HCT116 (cell line): Measurements from ENCODE around the gene ADGRA3. TPM values are rescaled to one million over a fixed set of nuclear protein-coding genes. Genes with fewer than 3 reads are reported as not detected.

ENCODE experiments used
- ATAC-seq: fragments of 200-7000 bp; cut with Tn5 transposase; 2 replicates; pipeline ENCODE4 v1.9.1; 2020; ENCODE audit warnings: mild to moderate bottlenecking, moderate library complexity
- BruUV-seq: library from RNA; stranded (reverse); fragments of 400-500 nt; replicated peaks from 2 replicates; lab custom pipeline; 2021; lab: Mats Ljungman, UMichigan
- CTCF ChIA-PET: fragments of 300-600 bp; sonication (Branson Sonifier 250); formaldehyde crosslinking; loops from one replicate; lab custom pipeline; 2021; ENCODE audit warnings: antibody characterized with exemption; lab: Charles Lee
- POLR2A ChIA-PET: fragments of 300-600, 350-600 bp; sonication (Branson Sonifier 250); formaldehyde crosslinking; loops from one replicate; lab custom pipeline; 2021; ENCODE audit warnings: antibody characterized with exemption; lab: Charles Lee
- RAD21 ChIA-PET, 2 experiments: fragments of 300-600 bp; sonication (Branson Sonifier 250); formaldehyde crosslinking; loops; one replicate each; lab custom pipeline; 2023; ENCODE audit warnings: low total read pairs in 2 of 2; ENCODE audit not compliant: uncharacterized antibody in 2 of 2, unreplicated experiment in 2 of 2, low non-redundant PET in 1 of 2; lab: Charles Lee
- DNase-seq: peaks from one replicate; pipeline ENCODE4 v3.0.0-alpha.2; 2010; ENCODE audit warnings: low read depth, low spot score
- H2AFZ ChIP-seq: fragments of 200-600 bp; shearing (Covaris generic), sonication (generic); 2 replicates; pipeline ENCODE4 v1.6.1; 2017; ENCODE audit warnings: low read depth, mixed run types, mixed read lengths, antibody characterized with exemption, low read length; ENCODE audit not compliant: poor library complexity, severe bottlenecking
- H3K27ac ChIP-seq: 2 replicates; pipeline ENCODE4 v1.5.1; 2012; ENCODE audit warnings: low read depth, low read length
- H3K27me3 ChIP-seq: fragments of 200-600 bp; sonication (generic); 2 replicates; pipeline ENCODE4 v1.6.1; 2016; ENCODE audit warnings: mixed run types, low read length, mixed read lengths; ENCODE audit not compliant: insufficient read depth
- H3K36me3 ChIP-seq, 2 experiments: fragments of 200-500 bp in 1 of 2; fragments of 200-600 bp in 1 of 2; sonication (Bioruptor generic) in 1 of 2; sonication (generic) in 1 of 2; 2 replicates each; pipeline versions ENCODE4 v1.5.1 to v1.6.1; 2014 to 2016; ENCODE audit warnings: low read length in 2 of 2, inconsistent platforms in 1 of 2, mixed read lengths in 1 of 2, mixed run types in 1 of 2; ENCODE audit not compliant: insufficient read depth in 2 of 2, control insufficient read depth in 1 of 2
- H3K4me1 ChIP-seq, 2 experiments: fragments of 200-600 bp in 1 of 2; sonication (generic) in 1 of 2; 2 replicates each; pipeline versions ENCODE4 v1.5.1 to v1.6.1; 2012 to 2017; ENCODE audit warnings: low read length in 2 of 2, inconsistent platforms in 1 of 2, mild to moderate bottlenecking in 1 of 2, mixed read lengths in 1 of 2, mixed run types in 1 of 2, moderate library complexity in 1 of 2; ENCODE audit not compliant: insufficient read depth in 2 of 2, control insufficient read depth in 1 of 2
- H3K4me2 ChIP-seq: fragments of 200-600 bp; sonication (generic); 2 replicates; pipeline ENCODE4 v1.6.1; 2017; ENCODE audit warnings: mixed run types, low read length, mixed read lengths
- H3K4me3 ChIP-seq, 2 experiments: fragments of 200-600 bp in 1 of 2; sonication (generic) in 1 of 2; replicated peaks in 1 of 2; 2 replicates each; pipeline ENCODE4 v1.5.1; 2011 to 2016; ENCODE audit warnings: low read length in 2 of 2, control low read depth in 1 of 2, low read depth in 1 of 2, mild to moderate bottlenecking in 1 of 2, mixed read lengths in 1 of 2, mixed run types in 1 of 2
- H3K79me2 ChIP-seq: fragments of 200-600 bp; sonication (generic); 2 replicates; pipeline ENCODE4 v1.6.1; 2017; ENCODE audit warnings: mild to moderate bottlenecking, mixed run types, low read length, moderate library complexity, mixed read lengths; ENCODE audit not compliant: insufficient read depth
- H3K9ac ChIP-seq: fragments of 200-600 bp; sonication (generic); 2 replicates; pipeline ENCODE4 v1.6.1; 2016; ENCODE audit warnings: low read length, mixed read lengths
- H3K9me2 ChIP-seq: fragments of 200-600 bp; sonication (generic), shearing (Covaris generic); 2 replicates; pipeline ENCODE4 v1.6.1; 2017; ENCODE audit warnings: mixed run types, mild to moderate bottlenecking, moderate library complexity; ENCODE audit not compliant: insufficient read depth
- H3K9me3 ChIP-seq, 2 experiments: fragments of 200-500 bp in 1 of 2; fragments of 200-600 bp in 1 of 2; sonication (Bioruptor generic) in 1 of 2; sonication (generic) in 1 of 2; 2 replicates each; pipeline ENCODE4 v1.6.1; 2014 to 2017; ENCODE audit warnings: low read length in 2 of 2, mixed read lengths in 2 of 2, inconsistent platforms in 1 of 2, low read depth in 1 of 2, mild to moderate bottlenecking in 1 of 2, mixed run types in 1 of 2, moderate library complexity in 1 of 2; ENCODE audit not compliant: control insufficient read depth in 1 of 2, insufficient read depth in 1 of 2
- H4K20me1 ChIP-seq: fragments of 200-600 bp; sonication (generic), shearing (Covaris generic); 2 replicates; pipeline ENCODE4 v1.6.1; 2017; ENCODE audit warnings: mixed run types, mild to moderate bottlenecking, moderate library complexity; ENCODE audit not compliant: insufficient read depth
- ELF1 ChIP-seq: IDR thresholded peaks from 2 replicates; pipeline ENCODE4 v1.6.1; 2012; ENCODE audit warnings: low read depth, borderline replicate concordance
- EZH2 ChIP-seq: fragments of 200-600 bp; sonication (generic); IDR thresholded peaks from 2 replicates; pipeline ENCODE4 v1.6.1; 2017; ENCODE audit warnings: antibody characterized with exemption, mixed run types
- FOSL1 ChIP-seq: IDR thresholded peaks from 2 replicates; pipeline ENCODE4 v1.6.1; 2012; ENCODE audit warnings: low read depth
- RAD21 ChIP-seq: IDR thresholded peaks from 2 replicates; pipeline ENCODE4 v1.6.1; 2012; ENCODE audit warnings: low read depth, mild to moderate bottlenecking
- YY1 ChIP-seq: IDR thresholded peaks from 2 replicates; pipeline ENCODE4 v1.6.1; 2011; ENCODE audit warnings: low read length, low read depth, moderate library complexity, mild to moderate bottlenecking; ENCODE audit not compliant: insufficient replicate concordance; ENCODE audit errors: extremely low read depth
- ZFX ChIP-seq: fragments of 450-650 bp; IDR thresholded peaks from 2 replicates; pipeline ENCODE4 v1.6.1; 2017
- intact Hi-C: fragments of 100-400 bp; cut with micrococcal nuclease; formaldehyde crosslinking; loops from 2 replicates; pipeline ENCODE4 v1.10.0; 2022
- total RNA-seq: library from RNA; stranded (reverse); gene quantifications from one replicate; pipeline ENCODE4 v1.2.1, GENCODE V29; 2021; ENCODE audit not compliant: unreplicated experiment
- TF ChIP-seq, protein P1 (sequence below): IDR thresholded peaks from 2 replicates; pipeline ENCODE4 v1.6.1; 2012
- TF ChIP-seq, protein P2 (sequence below): IDR thresholded peaks from 2 replicates; pipeline ENCODE4 v1.6.1; 2012

Gene ADGRA3
- total RNA-seq, 1 experiment from 2014 or later, result 43.0 TPM

DNA sequence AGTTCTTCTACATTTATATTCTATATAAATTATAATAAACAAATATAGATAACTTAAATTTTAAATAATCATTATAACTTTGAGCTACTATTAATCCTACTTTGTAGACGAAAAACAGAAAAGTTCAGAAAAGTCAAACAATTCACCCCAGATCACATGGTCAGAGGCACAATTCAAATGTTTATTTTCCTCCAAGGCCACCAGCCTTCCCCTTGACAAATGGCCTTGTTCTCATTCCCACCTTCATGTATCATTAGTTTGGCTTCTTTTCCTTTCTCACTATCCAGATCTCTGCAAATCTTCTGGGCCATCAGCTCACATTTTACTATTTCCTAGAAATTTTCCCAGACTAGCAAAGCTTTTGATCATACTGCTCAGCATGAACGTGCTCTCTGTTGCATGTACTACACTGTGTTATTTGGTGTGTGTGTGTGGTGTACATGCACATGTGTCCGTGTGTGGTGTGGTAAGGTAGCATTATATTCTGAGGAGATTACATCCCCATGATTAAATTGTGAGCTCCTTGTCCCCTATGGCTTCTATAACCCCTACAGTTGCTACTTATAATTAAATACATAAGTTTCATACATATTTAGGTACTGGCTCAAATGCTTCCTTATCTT is 61.5 kb downstream of the ADGRA3 start:
- intact Hi-C loops, result no loop called here
- no peaks in the 10 kb centered on the region for H3K9me2 ChIP-seq
- H2AFZ ChIP-seq, result no peak overlapping the region
- H4K20me1 ChIP-seq, result no peaks in the 10 kb centered on the region; the same call in 1 of the 2 replicates
- RAD21 ChIA-PET, result no interaction called here
- no TSS peak for BruUV-seq
- no peak overlapping the region for H3K4me2 ChIP-seq
- POLR2A ChIA-PET, result no interaction called here
- no peak overlapping the region for H3K27ac ChIP-seq
- no peak for ATAC-seq
- CTCF ChIA-PET, result interaction anchor here (1.1 to 1.3 kb wide), 2 partner anchors 19 to 217 kb away, joined by 3 to 4 read pairs; no protein-coding TSS in a partner anchor
- H3K4me1 ChIP-seq, result peaks cover 5 to 8% of the 10 kb centered on the region in 2 experiments; a peak in 2 of 4 replicates
- H3K36me3 ChIP-seq, result peaks cover 0 to 3% of the 10 kb centered on the region in 2 experiments; a peak in 2 of 4 replicates
- TF ChIP-seq ELF1 (no peak), YY1 (no peak), ZFX (no peak), EZH2 (no peak)
- TF ChIP-seq, protein P1, sequence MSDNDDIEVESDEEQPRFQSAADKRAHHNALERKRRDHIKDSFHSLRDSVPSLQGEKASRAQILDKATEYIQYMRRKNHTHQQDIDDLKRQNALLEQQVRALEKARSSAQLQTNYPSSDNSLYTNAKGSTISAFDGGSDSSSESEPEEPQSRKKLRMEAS, result no peak
- TF ChIP-seq, all 23 proteins: peak for 0
- H3K4me3 ChIP-seq, result no peak overlapping the region
- H3K9me3 ChIP-seq, result no peaks in the 10 kb centered on the region
- H3K27me3 ChIP-seq, result no peaks in the 10 kb centered on the region
- H3K9ac ChIP-seq, result no peak overlapping the region
- no peaks in the 10 kb centered on the region; the same call in 1 of the 2 replicates for H3K79me2 ChIP-seq
- no peak for DNase-seq

DNA sequence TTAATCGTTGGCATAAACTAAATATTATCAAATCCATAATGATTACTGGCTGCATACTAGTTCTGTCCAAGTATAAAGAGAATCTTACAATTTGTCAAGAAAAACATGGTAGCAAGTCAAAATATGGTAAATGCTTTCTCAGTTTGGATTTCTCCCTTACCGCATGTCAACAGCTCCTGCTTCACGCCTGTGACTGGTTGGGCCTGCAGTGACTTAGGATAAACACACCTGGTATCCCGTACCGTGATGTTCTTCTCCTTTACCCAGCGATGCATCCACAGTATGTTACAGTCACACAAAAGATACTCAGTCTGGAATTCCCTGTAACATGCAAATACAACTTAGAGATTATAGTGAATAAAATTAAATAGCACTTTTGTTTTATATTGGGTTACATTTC is 71.1 kb downstream of the ADGRA3 start:
- Histone ChIP-seq H3K9ac (no peak overlapping the region), H3K4me3 (no peak overlapping the region), H3K4me1 (no peaks in the 10 kb centered on the region), H3K4me2 (no peak overlapping the region), H3K36me3 (peaks cover 2 to 5% of the 10 kb centered on the region in 2 experiments; a peak in 3 of 4 replicates), H3K79me2 (no peaks in the 10 kb centered on the region)
- intact Hi-C loops, result no loop called here
- BruUV-seq, result no TSS peak
- TF ChIP-seq, protein P2, sequence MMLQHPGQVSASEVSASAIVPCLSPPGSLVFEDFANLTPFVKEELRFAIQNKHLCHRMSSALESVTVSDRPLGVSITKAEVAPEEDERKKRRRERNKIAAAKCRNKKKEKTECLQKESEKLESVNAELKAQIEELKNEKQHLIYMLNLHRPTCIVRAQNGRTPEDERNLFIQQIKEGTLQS, result no peak
- TF ChIP-seq YY1 (no peak), RAD21 (no peak), FOSL1 (no peak)
- TF ChIP-seq, all 23 proteins: peak for 0
- H2AFZ ChIP-seq, result no peak overlapping the region
- H3K27ac ChIP-seq, result no peak overlapping the region
- no peak for ATAC-seq
- H3K9me2 ChIP-seq, result no peaks in the 10 kb centered on the region
- no peaks in the 10 kb centered on the region for H3K9me3 ChIP-seq
- ChIA-PET CTCF (interaction anchor here (0.6 kb wide), 1 partner anchor 35 kb away, joined by 3 read pairs; no protein-coding TSS in a partner anchor), POLR2A (no interaction called here), RAD21 (no interaction called here)
- no peaks in the 10 kb centered on the region; the same call in 1 of the 2 replicates for H4K20me1 ChIP-seq
- no peaks in the 10 kb centered on the region for H3K27me3 ChIP-seq
- no peak for DNase-seq
